H1 (cell line): Measurements from ENCODE around the gene HS6ST3. TPM values are rescaled to one million over a fixed set of nuclear protein-coding genes. Genes with fewer than 3 reads are reported as not detected.

Experiments
- ASH2L ChIP-seq: fragments of 200-600, 300-600 bp; sonication (generic); IDR thresholded peaks from one replicate; pipeline ENCODE4 v1.7.1; 2017; ENCODE audit warnings: low read length
- JUN ChIP-seq: IDR thresholded peaks from 2 replicates; pipeline ENCODE4 v1.6.1; 2011; ENCODE audit warnings: low read depth, mild to moderate bottlenecking, improper control_type of control experiment, low read length
- KDM4A ChIP-seq: IDR thresholded peaks from one replicate; pipeline ENCODE4 v1.7.1; 2012; ENCODE audit warnings: low read depth, mild to moderate bottlenecking, moderate library complexity, low read length, inconsistent platforms; ENCODE audit not compliant: severe bottlenecking
- PHF8 ChIP-seq: fragments of 200-600 bp; sonication (generic); conservative IDR thresholded peaks from 2 replicates; pipeline ENCODE4 v1.7.1; 2012; ENCODE audit warnings: low read depth, mild to moderate bottlenecking, inconsistent platforms, low read length, moderate library complexity
- polyA plus RNA-seq, 7 experiments: library from polyadenylated mRNA; depleted of rRNA in 3 of 7; stranded (reverse) in 5 of 7; unstranded in 2 of 7; fragments of >200 nt in 5 of 7; fragments of 200-250 nt in 2 of 7; gene quantifications; 1 replicate in 5 of 7; 2 replicates in 1 of 7; 4 replicates in 1 of 7; pipeline versions ENCODE4 v1.2.1 to v1.2.3, GENCODE V29; 2011 to 2013; ENCODE audit warnings: missing spikeins in 2 of 7, mixed read lengths in 2 of 7
- total RNA-seq: library from RNA; stranded (reverse); fragmentation: NEBNext Ultra II Directional; extraction: Animal tissue kit (Norgen Biotek cat#: 25700); gene quantifications from 2 replicates; pipeline ENCODE4 v1.2.1, GENCODE V29; 2021
- TF ChIP-seq, protein P1 (sequence below): IDR thresholded peaks from 2 replicates; pipeline ENCODE4 v1.6.1; 2011; ENCODE audit warnings: low read length, improper control_type of control experiment

The HS6ST3 gene
- total and polyA plus RNA-seq, 2 of the 8 experiments (the other 6 are each of a cell fraction or from before 2014, with no cell fraction given) = 0.45 to 1.2 TPM

DNA sequence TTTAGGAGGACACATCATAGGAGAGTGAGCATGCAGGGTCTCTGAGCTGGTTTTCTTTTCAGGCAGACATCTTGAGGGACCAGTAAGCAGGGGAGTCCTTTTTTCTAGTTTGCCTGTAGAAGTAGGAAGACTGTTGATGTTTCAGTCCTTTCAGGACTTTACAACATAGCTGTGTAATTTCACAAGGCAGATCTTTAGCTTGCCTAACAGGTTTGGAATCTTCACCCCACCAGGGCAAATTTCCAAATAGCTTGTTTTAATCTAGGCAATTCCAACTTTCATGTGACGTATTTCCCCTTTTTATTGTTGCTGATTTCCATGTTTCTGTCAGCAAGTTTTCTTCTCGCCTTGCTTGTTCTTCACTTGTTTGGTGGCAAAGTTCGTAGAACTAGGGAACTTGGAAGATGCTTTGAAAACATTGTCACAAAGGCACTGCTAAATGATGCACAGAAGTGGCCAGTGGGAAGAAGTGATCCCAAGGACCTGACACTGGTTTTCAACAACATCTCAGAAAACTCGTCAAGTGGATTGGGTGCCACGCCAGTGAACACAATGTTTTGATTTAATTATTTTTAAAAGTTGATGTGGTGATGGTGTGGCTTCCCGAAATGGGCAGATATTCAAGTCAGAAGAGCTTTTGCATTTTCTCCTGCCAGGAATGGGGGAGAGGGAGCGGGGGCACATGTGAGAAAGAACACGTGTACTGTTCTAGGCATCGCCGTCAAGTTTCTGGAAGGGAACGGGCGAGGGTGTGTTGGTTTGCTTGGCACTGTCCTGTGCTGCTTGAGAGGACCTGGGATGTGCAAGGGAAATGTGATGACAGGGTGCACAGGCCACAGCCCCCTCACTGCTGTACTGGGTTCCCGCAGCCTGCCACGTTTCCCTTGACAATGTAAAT, 485.8 kb downstream of the HS6ST3 start (continued):
- TF ChIP-seq KDM4A = no peak
- no peak for TF ChIP-seq PHF8
- TF ChIP-seq, protein P1, sequence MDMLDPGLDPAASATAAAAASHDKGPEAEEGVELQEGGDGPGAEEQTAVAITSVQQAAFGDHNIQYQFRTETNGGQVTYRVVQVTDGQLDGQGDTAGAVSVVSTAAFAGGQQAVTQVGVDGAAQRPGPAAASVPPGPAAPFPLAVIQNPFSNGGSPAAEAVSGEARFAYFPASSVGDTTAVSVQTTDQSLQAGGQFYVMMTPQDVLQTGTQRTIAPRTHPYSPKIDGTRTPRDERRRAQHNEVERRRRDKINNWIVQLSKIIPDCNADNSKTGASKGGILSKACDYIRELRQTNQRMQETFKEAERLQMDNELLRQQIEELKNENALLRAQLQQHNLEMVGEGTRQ = no peak
- TF ChIP-seq JUN = no peak
- TF ChIP-seq ASH2L = no peak
